Measurements from ENCODE around the gene CLDN14. TPM values are rescaled to one million over a fixed set of nuclear protein-coding genes. Genes with fewer than 3 reads are reported as not detected.

CLDN14 gene
- total RNA-seq, 1 donor from 2014 or later, result not detected

DNA sequence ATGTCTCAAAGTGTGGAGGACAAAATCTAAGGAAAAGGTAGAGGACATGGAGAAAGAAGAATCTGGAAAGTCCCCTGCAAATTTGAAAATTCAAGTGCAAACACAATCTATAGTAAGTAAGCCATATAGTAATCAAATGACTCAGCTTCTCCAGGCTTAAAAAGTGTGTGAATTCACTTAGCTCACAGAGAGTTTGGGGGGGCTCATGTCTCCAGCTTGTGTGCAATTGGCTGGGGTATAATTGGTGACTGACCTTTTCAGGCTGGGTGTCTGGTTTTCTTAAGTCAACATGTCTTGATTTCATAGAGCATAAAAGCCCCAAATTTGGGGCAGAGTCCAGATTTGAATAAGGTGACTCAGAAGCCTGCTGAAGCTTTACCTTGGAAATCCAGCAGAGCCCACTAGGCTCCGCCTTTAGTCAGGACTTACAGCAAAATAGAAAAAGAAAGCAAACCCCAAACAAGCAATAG, 8.6 kb downstream of the CLDN14 start:
- intact Hi-C loops (cut with micrococcal nuclease), result no loop called here
- H3K27ac ChIP-seq (replicated peaks), result no peak overlapping the region
- H3K9me3 ChIP-seq (replicated peaks), result peaks cover 7% of the 10 kb centered on the region
- no peak overlapping the region for H3K4me3 ChIP-seq
- no peak for DNase-seq
- H3K4me1 ChIP-seq, result no peaks in the 10 kb centered on the region
- H3K36me3 ChIP-seq, result no peaks in the 10 kb centered on the region
- TF ChIP-seq, protein P1, sequence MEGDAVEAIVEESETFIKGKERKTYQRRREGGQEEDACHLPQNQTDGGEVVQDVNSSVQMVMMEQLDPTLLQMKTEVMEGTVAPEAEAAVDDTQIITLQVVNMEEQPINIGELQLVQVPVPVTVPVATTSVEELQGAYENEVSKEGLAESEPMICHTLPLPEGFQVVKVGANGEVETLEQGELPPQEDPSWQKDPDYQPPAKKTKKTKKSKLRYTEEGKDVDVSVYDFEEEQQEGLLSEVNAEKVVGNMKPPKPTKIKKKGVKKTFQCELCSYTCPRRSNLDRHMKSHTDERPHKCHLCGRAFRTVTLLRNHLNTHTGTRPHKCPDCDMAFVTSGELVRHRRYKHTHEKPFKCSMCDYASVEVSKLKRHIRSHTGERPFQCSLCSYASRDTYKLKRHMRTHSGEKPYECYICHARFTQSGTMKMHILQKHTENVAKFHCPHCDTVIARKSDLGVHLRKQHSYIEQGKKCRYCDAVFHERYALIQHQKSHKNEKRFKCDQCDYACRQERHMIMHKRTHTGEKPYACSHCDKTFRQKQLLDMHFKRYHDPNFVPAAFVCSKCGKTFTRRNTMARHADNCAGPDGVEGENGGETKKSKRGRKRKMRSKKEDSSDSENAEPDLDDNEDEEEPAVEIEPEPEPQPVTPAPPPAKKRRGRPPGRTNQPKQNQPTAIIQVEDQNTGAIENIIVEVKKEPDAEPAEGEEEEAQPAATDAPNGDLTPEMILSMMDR (IDR thresholded peaks at IDR 0.05; ENCODE audit: borderline replicate concordance), result no peak
- H3K27me3 ChIP-seq (ENCODE audit: low read depth), result no peaks in the 10 kb centered on the region

- H3K4me3 ChIP-seq, result no peak overlapping the region
- peaks cover 3% of the 10 kb centered on the region for H3K4me1 ChIP-seq
- no peaks in the 10 kb centered on the region for H3K36me3 ChIP-seq
- intact Hi-C loops (cut with micrococcal nuclease), result no loop called here
- no peak overlapping the region for H3K27ac ChIP-seq (replicated peaks)
- H3K9me3 ChIP-seq (replicated peaks), result peaks cover 7% of the 10 kb centered on the region
- DNase-seq, result no peak
- TF ChIP-seq, protein P1 (IDR thresholded peaks at IDR 0.05; ENCODE audit: borderline replicate concordance), result no peak
- no peaks in the 10 kb centered on the region for H3K27me3 ChIP-seq (ENCODE audit: low read depth)
Measured at GRCh38 chr21:36470294-36470693, 9.6 kb downstream of the CLDN14 start.

- no peak overlapping the region for H3K27ac ChIP-seq (replicated peaks)
- no peak for DNase-seq
- intact Hi-C loops (cut with micrococcal nuclease), result no loop called here
- no peaks in the 10 kb centered on the region for H3K9me3 ChIP-seq (replicated peaks)
- no peak overlapping the region for H3K4me3 ChIP-seq
- peaks cover 13% of the 10 kb centered on the region for H3K4me1 ChIP-seq
- no peaks in the 10 kb centered on the region for H3K36me3 ChIP-seq
- H3K27me3 ChIP-seq (ENCODE audit: low read depth), result peaks cover 18% of the 10 kb centered on the region
- TF ChIP-seq, protein P1 (IDR thresholded peaks at IDR 0.05; ENCODE audit: borderline replicate concordance), result no peak
Measured at GRCh38 chr21:36466061-36466511, 13.8 kb downstream of the CLDN14 start.

GRCh38 chr21:36465478-36465877, 14.4 kb downstream of the CLDN14 start:
- Histone ChIP-seq H3K36me3 (no peaks in the 10 kb centered on the region), H3K27me3 (ENCODE audit: low read depth) (peaks cover 20% of the 10 kb centered on the region), H3K9me3 (replicated peaks) (no peaks in the 10 kb centered on the region), H3K4me3 (no peak overlapping the region), H3K4me1 (peaks cover 13% of the 10 kb centered on the region), H3K27ac (replicated peaks) (no peak overlapping the region)
- DNase-seq, result no peak
- TF ChIP-seq, protein P1 (IDR thresholded peaks at IDR 0.05; ENCODE audit: borderline replicate concordance), result no peak
- intact Hi-C loops (cut with micrococcal nuclease), result no loop called here

- no peaks in the 10 kb centered on the region for H3K36me3 ChIP-seq
- DNase-seq, result no peak
- H3K4me1 ChIP-seq, result peaks cover 13% of the 10 kb centered on the region
- H3K9me3 ChIP-seq (replicated peaks), result no peaks in the 10 kb centered on the region
- no peak overlapping the region for H3K27ac ChIP-seq (replicated peaks)
- TF ChIP-seq, protein P1 (IDR thresholded peaks at IDR 0.05; ENCODE audit: borderline replicate concordance), result no peak
- peaks cover 20% of the 10 kb centered on the region for H3K27me3 ChIP-seq (ENCODE audit: low read depth)
- H3K4me3 ChIP-seq, result no peak overlapping the region
- intact Hi-C loops (cut with micrococcal nuclease), result no loop called here
Measured at GRCh38 chr21:36464590-36464989, 15.3 kb downstream of the CLDN14 start.
